Upper lobe of left lung (tissue), 4 donors: ENCODE data around the gene PRSS33.

Experiments used
- EP300 ChIP-seq, 4 donors: sonication (generic); formaldehyde crosslinking; IDR thresholded peaks; one replicate each; pipeline ENCODE4 v1.5.1; 2017; ENCODE audit warnings: antibody characterized with exemption in 4 of 4, control low read depth in 2 of 4
- POLR2A ChIP-seq, 4 donors: fragments of 450-650 bp; IDR thresholded peaks; one replicate each; pipeline ENCODE4 v1.5.1; 2016 to 2017; ENCODE audit warnings: antibody characterized with exemption in 4 of 4, mild to moderate bottlenecking in 2 of 4
- POLR2AphosphoS5 ChIP-seq, 2 donors: sonication (generic); formaldehyde crosslinking; IDR thresholded peaks; one replicate each; pipeline ENCODE4 v1.5.1; 2017; ENCODE audit warnings: antibody characterized with exemption in 2 of 2
- TF ChIP-seq, protein P1 (sequence below), 6 experiments: fragments of 450-650 bp in 4 of 6; fragments of 200-600 bp in 2 of 6; sonication (generic) in 2 of 6; IDR thresholded peaks; one replicate each; pipeline ENCODE4 v1.5.1; 2016 to 2019; ENCODE audit warnings: antibody characterized with exemption in 6 of 6

- TF ChIP-seq, protein P1, sequence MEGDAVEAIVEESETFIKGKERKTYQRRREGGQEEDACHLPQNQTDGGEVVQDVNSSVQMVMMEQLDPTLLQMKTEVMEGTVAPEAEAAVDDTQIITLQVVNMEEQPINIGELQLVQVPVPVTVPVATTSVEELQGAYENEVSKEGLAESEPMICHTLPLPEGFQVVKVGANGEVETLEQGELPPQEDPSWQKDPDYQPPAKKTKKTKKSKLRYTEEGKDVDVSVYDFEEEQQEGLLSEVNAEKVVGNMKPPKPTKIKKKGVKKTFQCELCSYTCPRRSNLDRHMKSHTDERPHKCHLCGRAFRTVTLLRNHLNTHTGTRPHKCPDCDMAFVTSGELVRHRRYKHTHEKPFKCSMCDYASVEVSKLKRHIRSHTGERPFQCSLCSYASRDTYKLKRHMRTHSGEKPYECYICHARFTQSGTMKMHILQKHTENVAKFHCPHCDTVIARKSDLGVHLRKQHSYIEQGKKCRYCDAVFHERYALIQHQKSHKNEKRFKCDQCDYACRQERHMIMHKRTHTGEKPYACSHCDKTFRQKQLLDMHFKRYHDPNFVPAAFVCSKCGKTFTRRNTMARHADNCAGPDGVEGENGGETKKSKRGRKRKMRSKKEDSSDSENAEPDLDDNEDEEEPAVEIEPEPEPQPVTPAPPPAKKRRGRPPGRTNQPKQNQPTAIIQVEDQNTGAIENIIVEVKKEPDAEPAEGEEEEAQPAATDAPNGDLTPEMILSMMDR (IDR thresholded peaks at IDR 0.05) = no peak
- TF ChIP-seq POLR2AphosphoS5 (IDR thresholded peaks at IDR 0.05) (no peak), EP300 (IDR thresholded peaks at IDR 0.05) (no peak), POLR2A (IDR thresholded peaks at IDR 0.05) (no peak)
These were observed 40.0 kb upstream of the PRSS33 start for GRCh38 chr16:2827374-2827791.
